ENCODE data around the gene MYRIP.

DNA sequence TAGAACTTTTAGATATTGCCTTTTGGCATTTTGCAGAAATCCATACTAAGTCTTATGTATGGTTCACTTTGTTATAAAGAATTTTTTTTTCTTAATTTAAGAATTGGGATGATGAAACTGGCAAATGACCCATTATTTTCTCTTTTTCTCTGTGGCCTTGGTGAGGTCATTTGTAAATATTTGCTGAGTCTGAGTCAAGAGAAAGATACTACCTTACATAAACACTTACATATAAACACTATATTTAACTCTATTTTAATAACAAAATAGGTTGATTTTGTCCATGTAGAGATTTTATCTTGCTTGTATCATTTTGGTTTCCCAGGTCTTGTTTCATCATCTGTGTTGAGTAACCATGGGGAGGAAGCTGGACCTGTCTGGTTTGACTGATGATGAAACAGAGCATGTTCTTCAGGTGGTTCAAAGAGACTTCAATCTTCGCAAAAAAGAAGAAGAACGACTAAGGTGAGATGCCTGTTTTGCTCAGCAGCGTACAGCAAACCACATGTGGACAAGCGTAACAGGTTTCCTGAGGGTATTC, 91.1 kb downstream of the MYRIP start:
- TF ChIP-seq, protein P1, sequence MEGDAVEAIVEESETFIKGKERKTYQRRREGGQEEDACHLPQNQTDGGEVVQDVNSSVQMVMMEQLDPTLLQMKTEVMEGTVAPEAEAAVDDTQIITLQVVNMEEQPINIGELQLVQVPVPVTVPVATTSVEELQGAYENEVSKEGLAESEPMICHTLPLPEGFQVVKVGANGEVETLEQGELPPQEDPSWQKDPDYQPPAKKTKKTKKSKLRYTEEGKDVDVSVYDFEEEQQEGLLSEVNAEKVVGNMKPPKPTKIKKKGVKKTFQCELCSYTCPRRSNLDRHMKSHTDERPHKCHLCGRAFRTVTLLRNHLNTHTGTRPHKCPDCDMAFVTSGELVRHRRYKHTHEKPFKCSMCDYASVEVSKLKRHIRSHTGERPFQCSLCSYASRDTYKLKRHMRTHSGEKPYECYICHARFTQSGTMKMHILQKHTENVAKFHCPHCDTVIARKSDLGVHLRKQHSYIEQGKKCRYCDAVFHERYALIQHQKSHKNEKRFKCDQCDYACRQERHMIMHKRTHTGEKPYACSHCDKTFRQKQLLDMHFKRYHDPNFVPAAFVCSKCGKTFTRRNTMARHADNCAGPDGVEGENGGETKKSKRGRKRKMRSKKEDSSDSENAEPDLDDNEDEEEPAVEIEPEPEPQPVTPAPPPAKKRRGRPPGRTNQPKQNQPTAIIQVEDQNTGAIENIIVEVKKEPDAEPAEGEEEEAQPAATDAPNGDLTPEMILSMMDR (IDR thresholded peaks at IDR 0.05), result no peak
- no peak for TF ChIP-seq POLR2A (IDR thresholded peaks at IDR 0.05)

Data from testis (tissue), 2 donors.